CD4-positive, alpha-beta T cell treated with Interferon alpha-2 for 1 hour (primary cell): ENCODE measurements around the gene TTC28.
"Not testable (repeated sequence)": the region's sequence is repeated elsewhere in the genome, so short reads cannot be mapped to it uniquely, and the experiment has no call there.

Experiments used
- DNase-seq, 2 donors: peaks; one replicate each; pipeline ENCODE4 v3.0.0-alpha.2; 2020 to 2022

The TTC28 gene

GRCh38 chr22:28220626-28221363, 458.8 kb downstream of the TTC28 start:
- DNase-seq = no peak

GRCh38 chr22:28217277-28217676, 462.4 kb downstream of the TTC28 start:
- DNase-seq = no peak

- not testable (repeated sequence) for DNase-seq
Measured at GRCh38 chr22:28214750-28215149, 464.9 kb downstream of the TTC28 start.

DNA sequence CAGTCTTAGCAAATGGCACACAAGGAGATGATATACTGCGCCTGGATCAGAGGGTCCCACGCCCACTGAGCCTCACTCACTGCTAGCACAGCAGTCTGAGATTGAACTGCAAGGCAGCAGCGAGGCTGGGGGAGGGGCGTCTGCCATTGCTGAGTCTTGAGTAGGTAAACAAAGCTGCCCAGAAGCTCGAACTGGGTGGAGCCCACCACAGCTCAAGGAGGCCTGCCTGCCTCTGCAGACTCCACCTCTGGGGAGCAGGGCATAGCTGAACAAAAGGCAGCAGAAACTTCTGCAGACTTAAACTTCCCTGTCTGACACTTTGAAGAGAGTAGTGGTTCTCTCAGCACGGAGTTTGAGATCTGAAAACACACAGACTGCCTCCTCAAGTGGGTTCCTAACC, 470.2 kb downstream of the TTC28 start:
- not testable (repeated sequence) for DNase-seq

- no peak for DNase-seq
Measured at GRCh38 chr22:28208787-28209186, 470.9 kb downstream of the TTC28 start.

- no peak for DNase-seq
Measured at GRCh38 chr22:28208036-28208435, 471.6 kb downstream of the TTC28 start.

GRCh38 chr22:28207281-28208030, 472.2 kb downstream of the TTC28 start:
- no peak for DNase-seq

DNA sequence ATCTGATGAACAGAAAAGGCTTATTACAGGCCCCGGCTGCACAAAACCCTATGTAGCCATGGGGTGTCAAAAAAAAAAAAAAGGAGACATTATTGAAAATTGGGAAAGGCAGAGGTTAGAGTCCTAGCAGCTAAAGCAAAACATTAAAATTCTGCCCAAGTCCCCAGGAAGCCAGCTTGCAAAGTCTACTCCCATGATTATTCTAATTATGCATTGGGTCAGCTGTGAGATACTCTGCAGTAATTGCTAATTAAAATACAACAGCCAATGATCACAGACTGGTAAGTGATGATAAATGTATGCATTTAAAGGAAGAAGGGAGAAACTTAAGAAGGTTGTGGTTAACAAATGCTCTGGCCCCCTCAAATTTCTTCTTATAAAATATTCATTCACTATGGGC, 473.7 kb downstream of the TTC28 start:
- no peak for DNase-seq

DNA sequence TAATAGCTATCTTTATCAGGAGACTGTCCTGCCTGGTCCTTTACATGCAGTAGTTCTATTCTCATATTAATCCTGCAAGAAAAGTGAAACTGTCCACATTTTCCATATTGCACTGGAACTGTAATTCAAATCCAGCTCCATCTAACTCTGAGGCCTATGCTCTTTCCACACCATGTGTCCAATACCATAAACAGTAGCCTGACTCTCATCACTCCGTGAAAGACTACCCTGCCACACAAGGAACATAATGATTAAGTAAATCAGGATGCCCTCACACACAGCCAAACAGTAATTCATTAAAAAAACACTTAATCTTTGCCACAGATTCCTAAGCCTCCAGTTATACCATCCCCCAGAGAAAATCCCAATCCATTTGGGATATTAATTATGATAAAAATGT, 475.3 kb downstream of the TTC28 start:
- no peak for DNase-seq

DNA sequence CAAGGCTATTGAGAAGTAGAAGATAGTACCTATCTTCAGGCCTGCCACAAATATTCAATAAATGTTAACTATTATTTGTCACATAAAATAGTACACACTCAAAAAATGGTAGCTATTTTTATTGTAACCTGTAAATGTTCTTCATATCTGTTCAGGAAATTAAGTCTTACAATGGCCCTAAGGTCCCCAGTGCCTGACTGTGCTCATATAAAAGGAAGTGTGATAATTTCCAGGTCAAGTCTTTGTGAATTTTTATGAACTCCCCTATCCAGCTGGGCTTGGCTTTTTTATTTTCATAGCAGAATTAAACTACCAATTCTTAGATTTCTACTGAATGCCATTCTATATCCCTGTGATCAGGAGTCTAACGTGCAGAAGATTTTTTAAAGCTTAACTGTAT, 476.4 kb downstream of the TTC28 start:
- DNase-seq = no peak

GRCh38 chr22:28198692-28199091, 480.9 kb downstream of the TTC28 start:
- no peak for DNase-seq

DNA sequence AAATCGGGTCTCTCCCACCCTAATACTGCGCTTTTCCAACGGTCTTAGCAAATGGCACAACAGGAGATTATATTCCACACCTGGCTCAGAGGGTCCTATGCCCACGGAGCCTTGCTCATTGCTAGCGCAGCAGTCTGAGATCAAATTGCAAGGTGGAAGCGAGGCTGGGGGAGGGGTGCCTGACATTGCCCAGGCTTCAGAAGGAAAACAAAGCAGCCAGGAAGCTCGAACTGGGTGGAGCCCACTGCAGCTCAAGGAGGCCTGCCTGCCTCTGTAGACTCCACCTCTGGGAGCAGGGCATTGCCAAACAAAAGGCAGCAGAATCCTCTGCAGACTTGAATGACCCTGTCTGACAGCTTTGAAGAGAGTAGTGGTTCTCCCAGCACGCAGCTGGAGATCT, 488.1 kb downstream of the TTC28 start:
- DNase-seq = not testable (repeated sequence)

DNA sequence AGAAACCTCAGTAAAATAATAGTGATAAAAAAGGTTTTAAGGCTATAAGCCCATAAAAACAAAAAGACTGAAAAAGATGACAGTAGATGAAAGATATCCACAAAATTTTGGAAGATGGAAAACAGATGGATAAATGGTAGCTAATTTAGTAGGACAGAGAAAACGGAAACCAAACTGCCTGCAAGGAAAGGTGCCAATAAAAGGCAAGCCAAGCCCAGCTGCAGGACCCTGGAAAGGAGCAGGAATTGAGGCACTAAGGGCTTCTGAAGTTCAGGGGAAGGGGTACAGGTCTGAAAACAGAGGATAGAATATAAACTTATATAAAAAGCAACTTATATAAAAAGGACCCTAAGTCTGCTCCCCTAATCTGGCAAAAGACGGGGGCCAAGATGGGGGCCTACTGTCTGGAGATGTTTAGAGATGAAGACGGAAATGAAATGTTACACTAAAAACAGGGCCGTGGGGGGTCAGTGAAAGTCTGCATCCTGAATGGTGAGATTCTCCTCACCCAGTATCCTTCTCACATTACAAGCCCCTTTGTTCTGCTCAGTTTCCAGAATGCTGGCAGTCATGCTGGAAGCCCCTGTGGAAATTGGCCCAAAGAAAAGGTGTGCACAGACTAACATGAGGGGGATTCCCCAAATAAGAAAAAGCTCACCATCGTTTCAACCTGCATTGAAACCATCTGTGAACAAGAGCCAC, 491.3 kb downstream of the TTC28 start:
- no peak for DNase-seq

DNA sequence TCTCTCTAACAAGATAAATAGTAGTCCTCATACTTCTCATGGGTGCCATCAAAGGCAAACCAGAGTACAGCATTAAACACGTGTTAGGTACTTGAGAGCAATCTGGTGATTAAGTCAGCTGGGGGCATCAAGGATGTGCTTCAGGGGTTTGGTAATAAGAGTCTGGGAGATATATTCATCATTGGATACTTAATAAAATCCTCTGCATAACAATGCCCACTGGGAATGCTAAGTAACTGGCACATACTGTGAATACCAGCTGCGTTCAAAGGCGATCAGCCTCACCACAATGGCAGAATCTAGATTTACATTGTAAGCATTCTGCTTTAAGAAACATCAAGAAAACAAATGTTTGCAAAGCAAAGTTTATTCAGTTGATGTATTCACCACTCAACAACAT, 492.0 kb downstream of the TTC28 start:
- no peak for DNase-seq

DNA sequence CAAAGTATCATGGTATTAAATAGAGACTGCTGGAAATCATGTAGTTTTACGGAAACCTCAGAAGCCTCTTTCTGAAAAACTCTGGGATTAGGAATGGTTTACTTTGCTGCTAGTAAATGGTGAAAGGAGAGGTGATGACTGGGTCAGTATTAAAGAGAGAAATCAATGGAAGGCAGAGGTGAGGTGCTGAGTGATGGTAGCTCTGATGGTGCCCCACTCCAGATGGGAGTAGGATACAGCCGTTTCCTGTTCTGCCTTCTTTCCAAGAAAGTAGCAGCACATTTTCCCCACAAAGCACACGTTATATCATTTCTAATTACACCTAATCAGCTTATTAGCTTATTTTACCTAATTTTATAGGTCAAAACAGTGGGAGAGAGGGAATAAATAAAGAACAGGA, 493.0 kb downstream of the TTC28 start:
- no peak for DNase-seq

DNA sequence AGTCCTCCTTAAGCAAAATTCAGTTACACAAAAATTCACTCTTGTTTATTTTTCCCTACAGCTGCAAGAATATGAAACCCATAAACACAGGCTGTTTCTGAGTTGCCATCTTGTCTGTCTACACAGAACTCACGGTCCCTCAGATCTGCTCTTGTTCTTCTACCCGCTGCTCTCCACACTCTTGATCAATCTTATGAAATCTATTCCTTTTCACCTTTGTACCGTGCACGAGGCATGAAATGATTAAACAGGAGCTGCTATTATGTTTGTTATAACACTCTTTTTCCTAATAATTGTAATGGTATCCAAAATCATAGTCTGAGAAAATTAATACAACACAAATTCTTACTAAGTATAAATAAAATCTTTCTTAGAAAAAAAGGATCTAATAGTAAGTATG, 494.5 kb downstream of the TTC28 start:
- no peak for DNase-seq

DNA sequence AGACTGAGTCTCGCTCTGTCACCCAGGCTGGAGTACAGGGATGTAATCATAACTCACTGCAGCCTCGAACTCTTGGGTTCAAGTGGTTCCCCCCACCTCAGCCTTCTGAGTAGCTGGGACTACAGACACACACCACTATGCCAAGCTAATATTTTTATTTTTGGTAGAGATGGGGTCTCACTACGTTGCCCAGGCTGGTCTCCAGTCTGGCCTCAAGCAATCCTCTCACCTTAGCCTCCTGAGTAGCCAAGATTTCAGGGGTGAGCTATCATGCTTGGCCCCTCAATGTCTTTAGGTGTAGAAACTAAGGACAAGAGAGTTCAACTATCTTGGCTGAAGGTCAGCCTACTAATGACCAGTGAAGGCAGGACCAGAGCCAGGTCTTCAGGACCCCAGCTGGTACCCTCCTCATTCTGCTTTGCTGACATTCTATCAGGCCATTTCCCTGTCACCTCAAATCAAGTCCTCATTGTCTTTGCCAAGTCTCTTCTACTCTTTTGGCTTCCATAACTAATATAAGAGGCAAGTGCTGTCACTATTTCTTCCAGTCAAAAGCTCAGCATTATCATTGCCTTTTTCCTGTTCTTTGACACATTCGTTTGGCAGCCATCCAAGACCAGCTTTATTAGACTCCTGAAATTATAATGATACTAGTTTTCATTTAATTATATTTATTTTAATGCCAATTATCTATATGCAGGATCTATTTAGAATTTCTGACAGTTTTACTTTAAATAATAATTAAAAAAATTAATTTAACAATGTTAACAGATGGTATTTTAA, 496.4 kb downstream of the TTC28 start:
- no peak for DNase-seq

GRCh38 chr22:28180804-28181731, 498.6 kb downstream of the TTC28 start:
- DNase-seq = no peak

DNA sequence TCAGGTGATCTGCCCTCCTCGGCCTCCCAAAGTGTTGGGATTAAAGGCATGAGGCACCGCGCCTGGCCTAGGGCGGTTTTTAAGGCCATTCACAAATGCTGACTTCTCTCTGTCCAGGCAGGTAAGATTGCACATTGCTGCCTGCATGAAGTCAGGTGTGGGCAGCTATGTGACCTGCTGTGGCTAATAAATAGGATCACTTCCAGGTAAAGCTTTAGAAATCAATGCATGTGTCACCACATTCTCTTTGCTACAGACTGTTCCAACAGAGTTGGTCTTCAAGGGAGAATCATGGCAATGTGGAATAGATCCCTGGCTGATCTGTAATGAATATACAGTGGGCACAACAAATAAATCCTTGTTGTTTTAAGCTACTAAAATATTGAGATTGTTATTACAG, 500.2 kb downstream of the TTC28 start:
- DNase-seq = no peak

GRCh38 chr22:28175730-28176492, 503.7 kb downstream of the TTC28 start:
- DNase-seq = no peak

GRCh38 chr22:28174509-28174908, 505.1 kb downstream of the TTC28 start:
- no peak for DNase-seq
